GM06990 (cell line): ENCODE measurements around the gene LRRC34.

Experiments used
- DNase-seq: peaks from one replicate; pipeline ENCODE4 v3.0.0-alpha.2; 2011; ENCODE audit not compliant: insufficient read length; ENCODE audit errors: extremely low read depth
- H3K27me3 ChIP-seq: replicated peaks from 2 replicates; pipeline ENCODE4 v1.6.0; 2011; ENCODE audit warnings: low read length; ENCODE audit not compliant: control insufficient read depth, insufficient read depth
- H3K36me3 ChIP-seq: 2 replicates; pipeline ENCODE4 v1.5.1; 2011; ENCODE audit warnings: low read length; ENCODE audit not compliant: control insufficient read depth, insufficient read depth
- H3K4me3 ChIP-seq: replicated peaks from 2 replicates; pipeline ENCODE4 v1.5.1; 2011; ENCODE audit warnings: low read depth, mild to moderate bottlenecking, control low read depth, low read length
- CTCF ChIP-seq: IDR thresholded peaks from 2 replicates; pipeline ENCODE4 v1.5.1; 2011; ENCODE audit warnings: low read length, control low read depth, mild to moderate bottlenecking, inconsistent platforms; ENCODE audit not compliant: insufficient read depth, poor library complexity, severe bottlenecking

Gene LRRC34

DNA sequence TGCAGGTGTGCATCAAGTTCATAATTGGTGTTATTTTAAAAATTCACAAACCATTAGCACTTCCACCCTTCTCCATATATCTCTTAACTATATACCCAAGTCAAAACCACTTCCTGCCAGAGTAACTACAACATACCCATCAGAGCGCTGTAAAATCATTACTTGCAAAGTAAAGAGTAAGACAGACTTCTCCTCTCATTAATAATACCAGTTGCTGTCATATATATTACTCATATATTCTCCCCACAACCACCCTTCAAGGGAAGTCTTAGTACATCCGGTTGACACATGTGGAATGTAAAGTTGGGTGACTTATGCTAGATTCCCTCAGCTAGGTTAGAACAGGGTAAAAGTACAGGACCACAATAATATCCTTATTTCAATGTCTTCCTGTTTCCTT, 53.4 kb downstream of the LRRC34 start:
- no peaks in the 10 kb centered on the region for H3K27me3 ChIP-seq
- no peak overlapping the region for H3K4me3 ChIP-seq
- TF ChIP-seq CTCF, result no peak
- no peaks in the 10 kb centered on the region for H3K36me3 ChIP-seq
- peak; percentile 69 for DNase-seq

GRCh38 chr3:169758359-169758994, 54.2 kb downstream of the LRRC34 start:
- no peak for DNase-seq
- H3K4me3 ChIP-seq, result no peak overlapping the region
- no peaks in the 10 kb centered on the region for H3K36me3 ChIP-seq
- no peaks in the 10 kb centered on the region for H3K27me3 ChIP-seq
- no peak for TF ChIP-seq CTCF

DNA sequence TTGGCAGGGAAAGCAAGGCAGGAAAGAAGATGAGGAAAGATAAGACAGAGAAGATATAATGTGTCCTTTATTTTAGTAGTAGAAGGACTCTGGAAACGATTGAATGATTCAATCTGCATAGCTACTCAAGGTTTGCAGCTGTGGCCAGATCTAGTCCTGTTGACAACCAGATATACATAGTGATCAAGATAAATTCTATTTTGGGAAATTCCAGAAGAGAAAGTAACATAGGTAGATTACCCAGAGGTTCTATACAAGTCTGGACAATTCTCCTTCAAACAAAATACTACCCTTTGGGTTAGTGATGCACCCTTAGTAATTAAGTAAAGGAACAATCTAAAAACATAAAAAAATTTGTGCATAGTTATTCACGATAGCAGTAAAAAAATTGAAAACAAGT, 57.2 kb downstream of the LRRC34 start:
- no peaks in the 10 kb centered on the region for H3K36me3 ChIP-seq
- H3K27me3 ChIP-seq, result no peaks in the 10 kb centered on the region
- no peak overlapping the region for H3K4me3 ChIP-seq
- TF ChIP-seq CTCF, result no peak
- DNase-seq, result no peak

DNA sequence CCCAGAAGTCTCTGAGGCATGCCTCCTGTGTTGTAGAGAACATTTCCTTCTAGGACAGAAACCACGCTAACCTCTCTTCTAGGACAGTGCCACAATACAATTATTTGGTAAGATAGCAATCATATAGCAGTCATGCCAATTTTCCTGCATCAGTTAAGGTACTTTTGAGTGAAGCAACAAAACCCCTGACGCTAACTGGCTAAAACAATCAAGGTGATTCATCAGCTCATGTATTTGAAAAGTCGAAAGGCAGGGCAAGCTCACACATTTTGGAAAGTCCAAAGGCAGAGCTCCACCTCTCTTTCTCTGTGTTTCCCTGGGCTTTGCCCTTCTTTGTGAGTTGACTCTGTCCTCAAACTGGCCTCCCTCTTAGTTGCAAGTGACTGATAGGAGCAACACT, 58.0 kb downstream of the LRRC34 start:
- TF ChIP-seq CTCF, result no peak
- no peak overlapping the region for H3K4me3 ChIP-seq
- H3K36me3 ChIP-seq, result no peaks in the 10 kb centered on the region
- DNase-seq, result no peak
- no peaks in the 10 kb centered on the region for H3K27me3 ChIP-seq

GRCh38 chr3:169751875-169752274, 60.8 kb downstream of the LRRC34 start:
- no peak for TF ChIP-seq CTCF
- no peak for DNase-seq
- Histone ChIP-seq H3K27me3 (no peaks in the 10 kb centered on the region; the same call in 1 of the 2 replicates), H3K4me3 (no peak overlapping the region), H3K36me3 (no peaks in the 10 kb centered on the region)

- Histone ChIP-seq H3K36me3 (no peaks in the 10 kb centered on the region), H3K27me3 (no peaks in the 10 kb centered on the region; the same call in 1 of the 2 replicates), H3K4me3 (no peak overlapping the region)
- TF ChIP-seq CTCF, result no peak
- no peak for DNase-seq
Observed at GRCh38 chr3:169750665-169751064, 62.0 kb downstream of the LRRC34 start.
